SK-N-SH (cell line): ENCODE measurements around the gene BBS9. TPM values are rescaled to one million over a fixed set of nuclear protein-coding genes. Genes with fewer than 3 reads are reported as not detected.

Experiments used
- CTCF ChIA-PET: fragments of 300-600, 350-600 bp; formaldehyde crosslinking; extraction: SDS; loops from one replicate; lab custom pipeline; 2021; lab: Yijun Ruan, JAX
- POLR2A ChIA-PET: fragments of 350-600 bp; sonication (Branson Sonifier 250); formaldehyde crosslinking; extraction: SDS; loops from one replicate; lab custom pipeline; 2020; ENCODE audit warnings: antibody characterized with exemption, inconsistent platforms; lab: Yijun Ruan, JAX
- DNase-seq: peaks from one replicate; pipeline ENCODE4 v3.0.0; 2012
- H2AFZ ChIP-seq: fragments of 200-600 bp; sonication (generic); 2 replicates; pipeline ENCODE4 v1.8.1; 2016; ENCODE audit warnings: antibody characterized with exemption, mild to moderate bottlenecking, low read depth
- H3F3A ChIP-seq: fragments of 200-600 bp; sonication (generic); replicated peaks from 2 replicates; pipeline ENCODE3; 2016; ENCODE audit warnings: antibody characterized with exemption, mild to moderate bottlenecking; ENCODE audit not compliant: insufficient read depth
- H3K27ac ChIP-seq, 2 experiments: fragments of 200-500 bp in 1 of 2; fragments of 200-600 bp in 1 of 2; sonication (Bioruptor generic) in 1 of 2; sonication (generic), shearing (Covaris generic) in 1 of 2; 2 replicates each; pipeline versions ENCODE4 v1.5.1 to v1.6.1; 2014 to 2016; ENCODE audit warnings: low read depth in 2 of 2, inconsistent platforms in 1 of 2, low read length in 1 of 2, mild to moderate bottlenecking in 1 of 2, mixed read lengths in 1 of 2
- H3K27me3 ChIP-seq: fragments of 200-600 bp; sonication (generic), shearing (Covaris generic); 2 replicates; pipeline ENCODE4 v1.6.1; 2016; ENCODE audit warnings: mixed run types; ENCODE audit not compliant: insufficient read depth
- H3K36me3 ChIP-seq, 2 experiments: fragments of 200-500 bp in 1 of 2; fragments of 200-600 bp in 1 of 2; sonication (Bioruptor generic) in 1 of 2; sonication (generic) in 1 of 2; replicated peaks in 1 of 2; 2 replicates each; pipeline versions ENCODE3 to v1.5.1; 2014 to 2016; ENCODE audit warnings: low read length in 1 of 2, mild to moderate bottlenecking in 1 of 2; ENCODE audit not compliant: insufficient read depth in 2 of 2, control insufficient read depth in 1 of 2
- H3K4me1 ChIP-seq, 2 experiments: fragments of 200-500 bp in 1 of 2; fragments of 200-600 bp in 1 of 2; sonication (Bioruptor generic) in 1 of 2; sonication (generic), shearing (Covaris generic) in 1 of 2; 2 replicates each; pipeline versions ENCODE4 v1.5.1 to v1.6.1; 2014 to 2016; ENCODE audit warnings: low read depth in 1 of 2, low read length in 1 of 2, mixed run types in 1 of 2; ENCODE audit not compliant: insufficient read depth in 2 of 2, control insufficient read depth in 1 of 2
- H3K4me2 ChIP-seq: fragments of 200-600 bp; sonication (generic), shearing (Covaris generic); 2 replicates; pipeline ENCODE4 v1.6.1; 2017; ENCODE audit warnings: mixed run types
- H3K4me3 ChIP-seq, 2 experiments: fragments of 200-500 bp in 1 of 2; fragments of 200-600 bp in 1 of 2; sonication (Bioruptor generic) in 1 of 2; sonication (generic), shearing (Covaris generic) in 1 of 2; 2 replicates each; pipeline versions ENCODE4 v1.5.1 to v1.8.1; 2014 to 2016; ENCODE audit warnings: low read depth in 2 of 2, inconsistent platforms in 1 of 2, low read length in 1 of 2, mild to moderate bottlenecking in 1 of 2, mixed read lengths in 1 of 2, moderate library complexity in 1 of 2
- H3K79me2 ChIP-seq: fragments of 200-600 bp; sonication (generic); 2 replicates; pipeline ENCODE4 v1.8.1; 2017; ENCODE audit warnings: mild to moderate bottlenecking; ENCODE audit not compliant: insufficient read depth
- H3K9ac ChIP-seq: fragments of 200-600 bp; sonication (generic); 2 replicates; pipeline ENCODE4 v1.6.1; 2017; ENCODE audit warnings: mixed run types
- H3K9me2 ChIP-seq: fragments of 200-600 bp; sonication (generic); 2 replicates; pipeline ENCODE4 v1.6.1; 2017; ENCODE audit warnings: mixed run types
- H3K9me3 ChIP-seq: fragments of 200-600 bp; sonication (generic); 2 replicates; pipeline ENCODE4 v1.6.1; 2017; ENCODE audit warnings: mixed run types, mild to moderate bottlenecking, moderate library complexity
- H4K20me1 ChIP-seq: fragments of 200-600 bp; sonication (generic); 2 replicates; pipeline ENCODE4 v1.6.1; 2017; ENCODE audit warnings: mild to moderate bottlenecking, mixed run types; ENCODE audit not compliant: insufficient read depth
- CHD2 ChIP-seq: fragments of 150-350 bp; IDR thresholded peaks from 2 replicates; pipeline ENCODE4 v1.6.1; 2018; ENCODE audit warnings: low read length; ENCODE audit not compliant: partially characterized antibody
- CTCF ChIP-seq: fragments of 200-600 bp; sonication (generic); IDR thresholded peaks from 2 replicates; pipeline ENCODE4 v1.6.1; 2017; ENCODE audit warnings: antibody characterized with exemption, mild to moderate bottlenecking, moderate library complexity
- ELF1 ChIP-seq: IDR thresholded peaks from 2 replicates; pipeline ENCODE4 v1.4.0; 2012
- FOSL2 ChIP-seq: IDR thresholded peaks from 2 replicates; pipeline ENCODE4 v1.4.0; 2012; ENCODE audit warnings: low read depth, mild to moderate bottlenecking, moderate library complexity, borderline replicate concordance
- FOXJ3 ChIP-seq: sonication (generic); formaldehyde crosslinking; IDR thresholded peaks from 2 replicates; pipeline ENCODE4 v1.5.1; 2020; ENCODE audit warnings: mild to moderate bottlenecking, missing genetic modification reagents
- FOXM1 ChIP-seq: IDR thresholded peaks from 2 replicates; pipeline ENCODE4 v1.4.0; 2012; ENCODE audit warnings: low read depth, mild to moderate bottlenecking
- IRF3 ChIP-seq: fragments of 150-350 bp; IDR thresholded peaks from 2 replicates; pipeline ENCODE4 v1.6.1; 2016; ENCODE audit warnings: mild to moderate bottlenecking, low read depth, low read length
- JUND ChIP-seq: IDR thresholded peaks from 2 replicates; pipeline ENCODE4 v1.4.0; 2012
- MEF2A ChIP-seq: IDR thresholded peaks from 2 replicates; pipeline ENCODE4 v1.4.0; 2012; ENCODE audit warnings: low read depth, borderline replicate concordance
- NFIC ChIP-seq: IDR thresholded peaks from 2 replicates; pipeline ENCODE4 v1.4.0; 2012; ENCODE audit warnings: borderline replicate concordance
- PBX3 ChIP-seq: IDR thresholded peaks from 2 replicates; pipeline ENCODE4; 2012
- POLR2AphosphoS5 ChIP-seq: IDR thresholded peaks from 2 replicates; pipeline ENCODE4 v1.6.1; 2012; ENCODE audit warnings: low read depth, low read length
- RCOR1 ChIP-seq: fragments of 150-350 bp; IDR thresholded peaks from 2 replicates; pipeline ENCODE4 v1.6.1; 2017; ENCODE audit warnings: antibody characterized with exemption, low read length
- RFX5 ChIP-seq: IDR thresholded peaks from 2 replicates; pipeline ENCODE4 v1.6.1; 2012; ENCODE audit warnings: mild to moderate bottlenecking, improper control_type of control experiment, low read length
- RXRA ChIP-seq: IDR thresholded peaks from 2 replicates; pipeline ENCODE4 v1.4.0; 2012; ENCODE audit warnings: low read depth, mild to moderate bottlenecking, borderline replicate concordance
- SMC3 ChIP-seq: IDR thresholded peaks from 2 replicates; pipeline ENCODE4 v1.6.1; 2012; ENCODE audit warnings: low read depth, low read length, improper control_type of control experiment
- TAF1 ChIP-seq: IDR thresholded peaks from 2 replicates; pipeline ENCODE4 v1.6.1; 2012; ENCODE audit warnings: low read depth, mild to moderate bottlenecking, low read length, moderate library complexity, borderline replicate concordance
- TCF12 ChIP-seq: IDR thresholded peaks from 2 replicates; pipeline ENCODE4 v1.4.0; 2012
- TEAD4 ChIP-seq: IDR thresholded peaks from 2 replicates; pipeline ENCODE4 v1.4.0; 2012; ENCODE audit warnings: mild to moderate bottlenecking, borderline replicate concordance; ENCODE audit not compliant: insufficient read depth
- USF2 ChIP-seq: fragments of 150-350 bp; IDR thresholded peaks from 2 replicates; pipeline ENCODE4 v1.6.1; 2017; ENCODE audit warnings: antibody characterized with exemption, low read length, low read depth, borderline replicate concordance
- YY1 ChIP-seq: IDR thresholded peaks from 2 replicates; pipeline ENCODE4 v1.4.0; 2012; ENCODE audit warnings: low read depth, mild to moderate bottlenecking
- WGBS: methylation state at CpG from one replicate; pipeline ENCODE4 v1.1.6; 2017; ENCODE audit warnings: low lambda C conversion rate; 5-methylcytosine and 5-hydroxymethylcytosine counted together
- polyA plus RNA-seq, 3 experiments: library from polyadenylated mRNA; depleted of rRNA; stranded (reverse); fragments of >200 nt; gene quantifications; 2 replicates each; pipeline ENCODE4 v1.2.3, GENCODE V29; 2012

BBS9 gene
- polyA plus RNA-seq, 1 of the 3 experiments (the other 2 are of a cell fraction) = 7.5 TPM

- no peak overlapping the region for H3K4me3 ChIP-seq
- 38% methylated on average over 1 of the region's 1 CpG for WGBS
- no peak overlapping the region for H3K9ac ChIP-seq
- H3K79me2 ChIP-seq = no peaks in the 10 kb centered on the region
- TF ChIP-seq CTCF = no peak
- TF ChIP-seq ELF1 = no peak
- no peak for TF ChIP-seq CHD2
- TF ChIP-seq NFIC = no peak
- TF ChIP-seq JUND = no peak
- no peak for TF ChIP-seq YY1
- no peak for TF ChIP-seq TAF1
- TF ChIP-seq SMC3 = no peak
- no peak for TF ChIP-seq FOXM1
- TF ChIP-seq RCOR1 = no peak
- TF ChIP-seq IRF3 = no peak
- no peak for TF ChIP-seq RXRA
- TF ChIP-seq RFX5 = no peak
- TF ChIP-seq FOSL2 = no peak
- TF ChIP-seq POLR2AphosphoS5 = no peak
- no peak for TF ChIP-seq PBX3
- no peak for TF ChIP-seq TEAD4
- no peaks in the 10 kb centered on the region for H3K4me1 ChIP-seq
- no peaks in the 10 kb centered on the region for H3K9me3 ChIP-seq
- H4K20me1 ChIP-seq = no peaks in the 10 kb centered on the region
- H2AFZ ChIP-seq = no peak overlapping the region
- H3K27me3 ChIP-seq = no peaks in the 10 kb centered on the region
- no peaks in the 10 kb centered on the region for H3F3A ChIP-seq
- DNase-seq = no peak
- ChIA-PET CTCF (no interaction called here), POLR2A (no interaction called here)
- H3K4me2 ChIP-seq = no peak overlapping the region
- H3K9me2 ChIP-seq = no peaks in the 10 kb centered on the region
- no peaks in the 10 kb centered on the region for H3K36me3 ChIP-seq
- H3K27ac ChIP-seq = no peak overlapping the region
Measured at GRCh38 chr7:33582104-33582503, 452.7 kb downstream of the BBS9 start.

GRCh38 chr7:33582533-33582932 is 453.2 kb downstream of the BBS9 start:
- Histone ChIP-seq H3K4me3 (no peak overlapping the region), H3K4me2 (no peak overlapping the region), H3K79me2 (no peaks in the 10 kb centered on the region), H3K27me3 (no peaks in the 10 kb centered on the region), H3K9me2 (no peaks in the 10 kb centered on the region), H3K9ac (no peak overlapping the region), H3F3A (no peaks in the 10 kb centered on the region), H3K9me3 (no peaks in the 10 kb centered on the region)
- DNase-seq = no peak
- POLR2A ChIA-PET = no interaction called here
- CTCF ChIA-PET = no interaction called here
- no peak for TF ChIP-seq FOXJ3 (CRISPR knock-in tag)
- no peak for TF ChIP-seq TAF1
- TF ChIP-seq TCF12 = no peak
- TF ChIP-seq MEF2A = no peak
- TF ChIP-seq YY1 = no peak
- no peak for TF ChIP-seq USF2
- TF ChIP-seq CHD2 = no peak
- TF ChIP-seq, all 33 proteins: peak for 0
- Histone ChIP-seq H3K27ac (no peak overlapping the region), H4K20me1 (no peaks in the 10 kb centered on the region), H3K4me1 (no peaks in the 10 kb centered on the region), H3K36me3 (no peaks in the 10 kb centered on the region), H2AFZ (no peak overlapping the region)
- 71% methylated on average over 1 of the region's 1 CpG for WGBS
